ENCODE data around the gene SHISA7. TPM values are rescaled to one million over a fixed set of nuclear protein-coding genes. Genes with fewer than 3 reads are reported as not detected.
"Not testable (repeated sequence)": the region's sequence is repeated elsewhere in the genome, so short reads cannot be mapped to it uniquely, and the experiment has no call there.

Gene SHISA7
- total RNA-seq, 8 experiments from 2014 or later, result 0.10 to 3.4 (median 1.5) TPM

GRCh38 chr19:55409179-55409578 is 33.9 kb downstream of the SHISA7 start:
- Histone ChIP-seq H3K4me1 (replicated peaks in 1 of 2) (peaks cover 17% of the 10 kb centered on the region in 2 donors), H3K27ac (peak overlapping the region in 1 of 2 donors; percentile 96)
- in situ Hi-C loops (cut with MboI; ENCODE audit: low pct_unique_long_range_greater_than_20kb in 2 of 9, low sequenced_read_pairs in 9 of 9, unreplicated experiment in 9 of 9), result loop anchor here in 5 of 9 experiments (25.0 kb wide), 1 partner anchor 272 kb away; the partner anchor contains the start of gene TNNT1 (in 5 of the 5)
- not testable (repeated sequence) for H3K4me3 ChIP-seq; ATAC-seq (replicated peaks in 6 of 8)
- 83 to 100% (median 95%) methylated on average over 1 to 7 of the region's 8 CpGs for WGBS, 10 experiments

- H3K27ac ChIP-seq, result peak overlapping the region; percentile 96
- peak overlapping the region; percentile 15 to 23 (median 18) for H3K4me3 ChIP-seq
- no peak for ATAC-seq (replicated peaks in 6 of 8)
- in situ Hi-C loops (cut with MboI; ENCODE audit: low pct_unique_long_range_greater_than_20kb in 2 of 9, low sequenced_read_pairs in 9 of 9, unreplicated experiment in 9 of 9), result loop anchor here in 5 of 9 experiments (25.0 kb wide), 1 partner anchor 271 kb away; the partner anchor contains the start of gene TNNT1 (in 5 of the 5)
- 0 to 100% (median 66%) methylated on average over 1 to 5 of the region's 9 CpGs; no CpG with 5 or more reads in 2 of the 10 experiments for WGBS, 10 experiments
- peaks cover 17% of the 10 kb centered on the region in 2 donors for H3K4me1 ChIP-seq (replicated peaks in 1 of 2)
Observed at GRCh38 chr19:55408533-55408872, 34.6 kb downstream of the SHISA7 start.

GRCh38 chr19:55407800-55408532 is 35.1 kb downstream of the SHISA7 start:
- in situ Hi-C loops (cut with MboI; ENCODE audit: low pct_unique_long_range_greater_than_20kb in 2 of 9, low sequenced_read_pairs in 9 of 9, unreplicated experiment in 9 of 9), result loop anchor here in 5 of 9 experiments (25.0 kb wide), 1 partner anchor 271 kb away; the partner anchor contains the start of gene TNNT1 (in 5 of the 5)
- H3K4me1 ChIP-seq (replicated peaks in 1 of 2), result peaks cover 17% of the 10 kb centered on the region in 2 donors
- peak overlapping the region; percentile 97 to 99 for H3K27ac ChIP-seq
- ATAC-seq (replicated peaks in 6 of 8), result peak; percentile 87 to 93 (median 92)
- 0 to 7% (median 0%) methylated on average over 1 to 10 of the region's 72 CpGs; no CpG with 5 or more reads in 2 of the 10 experiments for WGBS, 10 experiments
- H3K4me3 ChIP-seq, result peak overlapping the region; percentile 72 to 91 (median 75)

GRCh38 chr19:55407550-55407799 is 35.6 kb downstream of the SHISA7 start, which contains the start of gene UBE2S:
Gene UBE2S, minus strand, starts transcription at chr19:55407788. Its CDS starts 199 bp downstream, at chr19:55407589.
- Histone ChIP-seq H3K27ac (peak within 1 kb of the TSS; percentile 97 to 99), H3K4me1 (replicated peaks in 1 of 2) (peaks cover 17% of the 10 kb centered on the region in 2 donors), H3K4me3 (peak within 1 kb of the TSS; percentile 72 to 91 (median 75))
- not testable (repeated sequence) for ATAC-seq (replicated peaks in 6 of 8)
- no CpG with 5 or more reads among the region's 36 CpGs for WGBS, 10 experiments
- in situ Hi-C loops (cut with MboI; ENCODE audit: low pct_unique_long_range_greater_than_20kb in 2 of 9, low sequenced_read_pairs in 9 of 9, unreplicated experiment in 9 of 9), result loop anchor here in 5 of 9 experiments (25.0 kb wide), 1 partner anchor 270 kb away; the partner anchor contains the start of gene TNNT1 (in 5 of the 5)

GRCh38 chr19:55406826-55407549 is 36.1 kb downstream of the SHISA7 start:
- WGBS, 10 experiments, result no CpG with 5 or more reads among the region's 35 CpGs
- peaks cover 17% of the 10 kb centered on the region in 2 donors for H3K4me1 ChIP-seq (replicated peaks in 1 of 2)
- H3K27ac ChIP-seq, result peak overlapping the region; percentile 97 to 99
- in situ Hi-C loops (cut with MboI; ENCODE audit: low pct_unique_long_range_greater_than_20kb in 2 of 9, low sequenced_read_pairs in 9 of 9, unreplicated experiment in 9 of 9), result loop anchor here in 5 of 9 experiments (25.0 kb wide), 1 partner anchor 270 kb away; the partner anchor contains the start of gene TNNT1 (in 5 of the 5)
- ATAC-seq (replicated peaks in 6 of 8), result peak in 3 of 8 experiments; percentile 3 to 24 (median 23)
- H3K4me3 ChIP-seq, result peak overlapping the region; percentile 72 to 91 (median 75)

- Histone ChIP-seq H3K4me1 (replicated peaks in 1 of 2) (peaks cover 17% of the 10 kb centered on the region in 2 donors), H3K4me3 (peak overlapping the region; percentile 72 to 91 (median 75)), H3K27ac (peak overlapping the region in 1 of 2 donors; percentile 97)
- ATAC-seq (replicated peaks in 6 of 8), result no peak
- WGBS, 10 experiments, result 40 to 81% (median 68%) methylated on average over 1 to 6 of the region's 14 CpGs; no CpG with 5 or more reads in 4 of the 10 experiments
- in situ Hi-C loops (cut with MboI; ENCODE audit: low pct_unique_long_range_greater_than_20kb in 2 of 9, low sequenced_read_pairs in 9 of 9, unreplicated experiment in 9 of 9), result loop anchor here in 5 of 9 experiments (25.0 kb wide), 1 partner anchor 269 kb away; the partner anchor contains the start of gene TNNT1 (in 5 of the 5)
Observed at GRCh38 chr19:55406091-55406825, 36.8 kb downstream of the SHISA7 start.

GRCh38 chr19:55405638-55406037 is 37.5 kb downstream of the SHISA7 start:
- in situ Hi-C loops (cut with MboI; ENCODE audit: low pct_unique_long_range_greater_than_20kb in 2 of 9, low sequenced_read_pairs in 9 of 9, unreplicated experiment in 9 of 9), result loop anchor here in 5 of 9 experiments (25.0 kb wide), 1 partner anchor 268 kb away; the partner anchor contains the start of gene TNNT1 (in 5 of the 5)
- 70 to 100% (median 88%) methylated on average over 1 to 3 of the region's 5 CpGs; no CpG with 5 or more reads in 7 of the 10 experiments for WGBS, 10 experiments
- ATAC-seq (replicated peaks in 6 of 8), result no peak
- Histone ChIP-seq H3K4me3 (peak overlapping the region in 2 of 5 donors; percentile 75 to 85), H3K27ac (no peak overlapping the region), H3K4me1 (replicated peaks in 1 of 2) (peaks cover 17% of the 10 kb centered on the region in 2 donors)

GRCh38 chr19:55402509-55402908 is 40.6 kb downstream of the SHISA7 start:
- ATAC-seq (replicated peaks in 6 of 8), result no peak
- H3K27ac ChIP-seq, result no peak overlapping the region
- H3K4me3 ChIP-seq, result no peak overlapping the region
- peaks cover 10 to 11% of the 10 kb centered on the region in 2 donors for H3K4me1 ChIP-seq (replicated peaks in 1 of 2)
- in situ Hi-C loops (cut with MboI; ENCODE audit: low pct_unique_long_range_greater_than_20kb in 2 of 9, low sequenced_read_pairs in 9 of 9, unreplicated experiment in 9 of 9), result loop anchor here in 5 of 9 experiments (25.0 kb wide), 1 partner anchor 265 kb away; the partner anchor contains the start of gene TNNT1 (in 5 of the 5)
- no CpG with 5 or more reads among the region's 2 CpGs for WGBS, 10 experiments

GRCh38 chr19:55401390-55401789 is 41.7 kb downstream of the SHISA7 start:
- H3K4me3 ChIP-seq; H3K4me1 ChIP-seq (replicated peaks in 1 of 2); H3K27ac ChIP-seq: not testable (repeated sequence)
- ATAC-seq (replicated peaks in 6 of 8), result peak in 5 of 8 experiments; percentile 8 to 29 (median 20)
- WGBS, 10 experiments, result no CpG with 5 or more reads among the region's 28 CpGs
- in situ Hi-C loops (cut with MboI; ENCODE audit: low pct_unique_long_range_greater_than_20kb in 2 of 9, low sequenced_read_pairs in 9 of 9, unreplicated experiment in 9 of 9), result loop anchor here in 5 of 9 experiments (25.0 kb wide), 1 partner anchor 264 kb away; the partner anchor contains the start of gene TNNT1 (in 5 of the 5)

GRCh38 chr19:55400281-55401087 is 42.6 kb downstream of the SHISA7 start:
- H3K4me1 ChIP-seq (replicated peaks in 1 of 2), result no peaks in the 10 kb centered on the region
- peak in 5 of 8 experiments; percentile 3 to 17 (median 15) for ATAC-seq (replicated peaks in 6 of 8)
- WGBS, 10 experiments, result 53 to 100% (median 84%) methylated on average over 1 to 8 of the region's 14 CpGs; no CpG with 5 or more reads in 1 of the 10 experiments
- H3K27ac ChIP-seq, result no peak overlapping the region
- in situ Hi-C loops (cut with MboI; ENCODE audit: low pct_unique_long_range_greater_than_20kb in 2 of 9, low sequenced_read_pairs in 9 of 9, unreplicated experiment in 9 of 9), result loop anchor here in 5 of 9 experiments (25.0 kb wide), 1 partner anchor 263 kb away; the partner anchor contains the start of gene TNNT1 (in 5 of the 5)
- no peak overlapping the region for H3K4me3 ChIP-seq

GRCh38 chr19:55398200-55398925 is 44.7 kb downstream of the SHISA7 start:
- Histone ChIP-seq H3K4me1 (replicated peaks in 1 of 2) (peaks cover 3% of the 10 kb centered on the region in 2 donors), H3K4me3 (no peak overlapping the region), H3K27ac (no peak overlapping the region)
- WGBS, 10 experiments, result 80 to 100% (median 93%) methylated on average over 2 to 12 of the region's 12 CpGs
- in situ Hi-C loops (cut with MboI; ENCODE audit: low pct_unique_long_range_greater_than_20kb in 2 of 9, low sequenced_read_pairs in 9 of 9, unreplicated experiment in 9 of 9), result no loop called here
- ATAC-seq (replicated peaks in 6 of 8), result no peak
